ENCODE measurements around the gene PKHD1.

Gene PKHD1

DNA sequence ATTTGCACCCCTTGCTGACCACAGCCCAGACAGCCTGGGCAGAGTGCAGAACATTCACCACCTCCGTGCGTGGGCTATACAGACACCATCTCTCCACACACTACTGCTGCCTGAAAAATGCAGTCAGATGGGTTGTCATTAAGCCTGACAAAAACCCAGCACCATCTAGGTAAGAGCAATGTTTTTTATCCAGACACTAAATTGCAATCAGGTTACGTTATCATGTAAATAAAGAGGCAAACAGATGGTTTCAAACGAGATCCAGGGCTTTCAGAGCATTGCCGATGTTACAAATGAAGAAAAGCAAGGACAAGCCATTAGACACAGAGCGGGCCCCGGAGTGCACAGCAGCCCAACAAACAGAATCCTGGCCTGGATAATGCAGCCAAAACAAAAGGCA lies 269.6 kb downstream of the PKHD1 start:
- Histone ChIP-seq H3K4me3 (no peak overlapping the region), H3K36me3 (ENCODE audit: insufficient read depth, low read length) (peaks cover 5% of the 10 kb centered on the region; the same call in 1 of the 2 replicates), H3K9ac (ENCODE audit: insufficient read length) (no peak overlapping the region), H3K27ac (peak overlapping the region; percentile 0; the same call in 1 of the 2 replicates), H3K9me3 (ENCODE audit: low read depth, low read length) (no peaks in the 10 kb centered on the region)
- no peak for DNase-seq (ENCODE audit: low read depth, low spot score)
- TF ChIP-seq EZH2 (IDR thresholded peaks at IDR 0.05) = no peak
- no peak for TF ChIP-seq FOXP2 (optimal IDR thresholded peaks at IDR 0.05; ENCODE audit: control extremely low read depth, extremely low read length, insufficient read depth)

DNA sequence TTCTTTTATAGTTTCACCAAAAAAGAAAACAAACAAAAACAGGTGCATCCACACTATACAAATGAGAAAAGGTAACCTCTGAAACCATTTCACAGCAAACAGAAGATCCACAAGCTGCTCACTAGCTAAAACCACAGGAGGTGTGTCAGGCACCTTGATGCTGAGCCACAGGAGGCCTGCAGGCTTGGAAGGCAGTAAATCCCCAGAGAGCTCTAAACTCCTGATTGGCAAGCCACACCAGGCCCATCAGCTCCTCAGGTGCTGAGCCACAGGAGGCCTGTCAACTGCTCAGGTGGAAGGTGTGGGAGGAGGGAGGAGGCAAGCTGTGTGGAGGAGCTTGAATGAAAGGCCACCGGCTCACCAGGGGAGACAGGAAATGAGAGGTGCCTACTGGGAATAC lies 273.0 kb downstream of the PKHD1 start:
- H3K36me3 ChIP-seq (ENCODE audit: insufficient read depth, low read length) = peaks cover 8% of the 10 kb centered on the region; the same call in 1 of the 2 replicates
- peak overlapping the region; percentile 88 for H3K27ac ChIP-seq
- H3K9ac ChIP-seq (ENCODE audit: insufficient read length) = no peak overlapping the region
- peak overlapping the region; percentile 1; the same call in 1 of the 2 replicates for H3K4me3 ChIP-seq
- TF ChIP-seq EZH2 (IDR thresholded peaks at IDR 0.05) (no peak), POLR2AphosphoS5 (IDR thresholded peaks at IDR 0.05; ENCODE audit: borderline replicate concordance, low read depth, low read length) (no peak), FOXP2 (optimal IDR thresholded peaks at IDR 0.05; ENCODE audit: control extremely low read depth, extremely low read length, insufficient read depth) (no peak)
- DNase-seq (ENCODE audit: low read depth, low spot score) = no peak
- peaks cover 1% of the 10 kb centered on the region; the same call in 1 of the 2 replicates for H3K9me3 ChIP-seq (ENCODE audit: low read depth, low read length)

DNA sequence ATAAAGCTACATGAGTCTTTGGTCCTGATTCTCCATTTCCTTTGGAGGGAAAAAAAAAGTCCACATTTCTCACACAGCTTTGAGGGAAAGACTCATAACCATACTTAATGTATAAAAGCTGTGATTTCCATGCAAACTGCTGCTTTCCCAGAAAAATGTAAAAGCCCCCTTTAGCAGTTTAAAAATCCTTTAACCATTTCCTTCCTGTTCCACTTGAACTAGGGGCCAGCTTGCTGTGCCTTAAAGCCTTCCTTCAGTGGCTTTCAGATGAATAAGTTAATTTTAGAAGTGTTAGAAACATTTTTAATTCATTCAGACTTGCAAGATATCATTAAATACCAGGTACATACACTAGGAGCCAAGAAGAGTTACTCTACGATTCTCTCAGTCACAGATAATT lies 273.5 kb downstream of the PKHD1 start:
- peaks cover 9% of the 10 kb centered on the region; the same call in 1 of the 2 replicates for H3K36me3 ChIP-seq (ENCODE audit: insufficient read depth, low read length)
- DNase-seq (ENCODE audit: low read depth, low spot score) = peak; percentile 83
- H3K9ac ChIP-seq (ENCODE audit: insufficient read length) = peak overlapping the region; percentile 32
- TF ChIP-seq FOXP2 (optimal IDR thresholded peaks at IDR 0.05; ENCODE audit: control extremely low read depth, extremely low read length, insufficient read depth) = no peak
- TF ChIP-seq POLR2AphosphoS5 (IDR thresholded peaks at IDR 0.05; ENCODE audit: borderline replicate concordance, low read depth, low read length) = peak; percentile 62; the same call in 1 of the 2 replicates
- peaks cover 5% of the 10 kb centered on the region; the same call in 1 of the 2 replicates for H3K9me3 ChIP-seq (ENCODE audit: low read depth, low read length)
- H3K4me3 ChIP-seq = peak overlapping the region; percentile 1; the same call in 1 of the 2 replicates
- peak overlapping the region; percentile 88 for H3K27ac ChIP-seq

DNA sequence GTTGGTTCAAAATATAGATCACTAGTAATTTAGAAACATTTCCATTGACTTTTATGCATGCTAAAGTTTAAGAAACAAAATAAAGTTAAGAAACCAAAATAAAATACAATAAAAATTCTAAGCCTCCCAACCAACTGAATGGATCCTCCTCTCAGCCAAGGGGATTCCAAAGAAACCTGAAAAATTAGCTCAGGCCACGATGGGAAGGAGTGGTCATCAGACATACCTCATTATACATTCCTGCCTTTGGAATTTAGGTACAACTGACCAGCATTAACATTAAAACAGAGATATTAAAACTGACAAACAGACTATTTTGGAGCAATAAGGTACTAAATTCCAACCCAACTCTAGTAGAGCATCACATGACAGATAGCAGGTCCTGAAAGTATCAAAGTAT lies 275.2 kb downstream of the PKHD1 start:
- no peak overlapping the region for H3K9ac ChIP-seq (ENCODE audit: insufficient read length)
- TF ChIP-seq FOXP2 (optimal IDR thresholded peaks at IDR 0.05; ENCODE audit: control extremely low read depth, extremely low read length, insufficient read depth) (no peak), POLR2AphosphoS5 (IDR thresholded peaks at IDR 0.05; ENCODE audit: borderline replicate concordance, low read depth, low read length) (no peak), EZH2 (IDR thresholded peaks at IDR 0.05) (no peak)
- H3K4me3 ChIP-seq = no peak overlapping the region
- H3K36me3 ChIP-seq (ENCODE audit: insufficient read depth, low read length) = peaks cover 10% of the 10 kb centered on the region; the same call in 1 of the 2 replicates
- DNase-seq (ENCODE audit: low read depth, low spot score) = no peak
- peaks cover 5% of the 10 kb centered on the region; the same call in 1 of the 2 replicates for H3K9me3 ChIP-seq (ENCODE audit: low read depth, low read length)
- no peak overlapping the region for H3K27ac ChIP-seq

DNA sequence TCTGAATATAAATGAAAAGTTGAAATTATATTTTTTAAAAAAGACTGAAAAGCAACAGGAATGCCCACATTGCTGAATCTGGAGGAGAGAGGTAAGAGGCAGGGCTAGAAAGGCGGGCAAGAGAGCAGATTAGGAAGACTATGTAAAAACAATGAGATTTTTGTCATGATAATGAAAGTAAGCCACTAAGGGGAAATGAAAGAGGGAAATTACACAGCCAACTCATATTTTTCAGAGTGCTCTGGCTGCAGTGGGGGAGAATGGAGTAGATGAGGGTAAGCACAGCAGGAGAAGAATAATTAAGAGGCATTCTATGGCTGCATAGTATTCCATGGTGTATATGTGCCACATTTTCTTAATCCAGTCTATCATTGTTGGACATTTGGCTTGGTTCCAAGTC lies 281.9 kb downstream of the PKHD1 start:
- Histone ChIP-seq H3K9me3 (ENCODE audit: low read depth, low read length) (peaks cover 5% of the 10 kb centered on the region; the same call in 1 of the 2 replicates), H3K4me3 (no peak overlapping the region), H3K27ac (no peak overlapping the region), H3K36me3 (ENCODE audit: insufficient read depth, low read length) (peaks cover 6% of the 10 kb centered on the region; the same call in 1 of the 2 replicates), H3K9ac (ENCODE audit: insufficient read length) (no peak overlapping the region)
- TF ChIP-seq POLR2AphosphoS5 (IDR thresholded peaks at IDR 0.05; ENCODE audit: borderline replicate concordance, low read depth, low read length) (no peak), EZH2 (IDR thresholded peaks at IDR 0.05) (no peak), FOXP2 (optimal IDR thresholded peaks at IDR 0.05; ENCODE audit: control extremely low read depth, extremely low read length, insufficient read depth) (no peak)
- DNase-seq (ENCODE audit: low read depth, low spot score) = no peak

DNA sequence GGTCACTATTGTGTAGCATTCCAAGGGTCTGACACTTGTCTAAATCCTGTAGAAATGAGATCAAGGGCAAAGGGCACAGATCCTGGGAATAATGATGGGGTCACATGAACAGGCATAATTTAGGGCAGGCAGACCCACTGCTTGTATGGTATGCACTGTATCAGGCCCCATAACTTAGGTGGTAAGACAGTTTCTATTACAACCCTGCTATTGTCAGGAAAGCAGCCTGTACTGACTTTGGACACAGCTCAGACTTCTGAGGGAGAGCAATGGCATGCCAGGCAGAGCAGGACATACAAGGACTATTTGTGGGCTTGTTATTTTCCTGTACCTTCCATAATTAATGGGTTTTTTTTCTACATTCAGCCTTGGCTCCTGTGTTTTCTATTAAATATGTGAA lies 286.8 kb downstream of the PKHD1 start:
- Histone ChIP-seq H3K9me3 (ENCODE audit: low read depth, low read length) (no peaks in the 10 kb centered on the region), H3K4me3 (no peak overlapping the region), H3K36me3 (ENCODE audit: insufficient read depth, low read length) (peaks cover 9% of the 10 kb centered on the region), H3K9ac (ENCODE audit: insufficient read length) (no peak overlapping the region), H3K27ac (no peak overlapping the region)
- no peak for TF ChIP-seq POLR2AphosphoS5 (IDR thresholded peaks at IDR 0.05; ENCODE audit: borderline replicate concordance, low read depth, low read length)
- no peak for DNase-seq (ENCODE audit: low read depth, low spot score)

DNA sequence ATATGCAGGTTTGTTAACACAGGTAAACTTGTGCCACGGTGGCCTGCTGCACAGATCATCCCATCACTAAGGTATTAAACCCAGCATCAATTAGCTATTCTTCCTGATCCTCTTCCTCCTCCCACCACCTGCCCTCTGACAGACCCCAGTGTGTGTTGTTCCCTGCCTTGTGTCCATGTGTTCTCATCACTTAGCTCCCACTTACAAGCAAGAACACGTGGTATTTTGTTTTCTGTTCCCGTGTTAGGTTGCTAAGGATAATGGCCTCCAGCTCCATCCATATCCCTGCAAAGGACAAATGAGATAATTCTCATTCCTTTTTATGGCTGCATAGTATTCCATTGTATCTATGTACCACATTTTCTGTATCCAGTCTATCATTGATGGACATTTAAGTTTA lies 294.0 kb downstream of the PKHD1 start:
- no peak overlapping the region for H3K9ac ChIP-seq (ENCODE audit: insufficient read length)
- no peak overlapping the region for H3K4me3 ChIP-seq
- TF ChIP-seq FOXP2 (optimal IDR thresholded peaks at IDR 0.05; ENCODE audit: control extremely low read depth, extremely low read length, insufficient read depth) (no peak), POLR2AphosphoS5 (IDR thresholded peaks at IDR 0.05; ENCODE audit: borderline replicate concordance, low read depth, low read length) (no peak), EZH2 (IDR thresholded peaks at IDR 0.05) (no peak)
- peaks cover 6% of the 10 kb centered on the region for H3K36me3 ChIP-seq (ENCODE audit: insufficient read depth, low read length)
- no peak for DNase-seq (ENCODE audit: low read depth, low spot score)
- H3K9me3 ChIP-seq (ENCODE audit: low read depth, low read length) = no peaks in the 10 kb centered on the region
- no peak overlapping the region for H3K27ac ChIP-seq

DNA sequence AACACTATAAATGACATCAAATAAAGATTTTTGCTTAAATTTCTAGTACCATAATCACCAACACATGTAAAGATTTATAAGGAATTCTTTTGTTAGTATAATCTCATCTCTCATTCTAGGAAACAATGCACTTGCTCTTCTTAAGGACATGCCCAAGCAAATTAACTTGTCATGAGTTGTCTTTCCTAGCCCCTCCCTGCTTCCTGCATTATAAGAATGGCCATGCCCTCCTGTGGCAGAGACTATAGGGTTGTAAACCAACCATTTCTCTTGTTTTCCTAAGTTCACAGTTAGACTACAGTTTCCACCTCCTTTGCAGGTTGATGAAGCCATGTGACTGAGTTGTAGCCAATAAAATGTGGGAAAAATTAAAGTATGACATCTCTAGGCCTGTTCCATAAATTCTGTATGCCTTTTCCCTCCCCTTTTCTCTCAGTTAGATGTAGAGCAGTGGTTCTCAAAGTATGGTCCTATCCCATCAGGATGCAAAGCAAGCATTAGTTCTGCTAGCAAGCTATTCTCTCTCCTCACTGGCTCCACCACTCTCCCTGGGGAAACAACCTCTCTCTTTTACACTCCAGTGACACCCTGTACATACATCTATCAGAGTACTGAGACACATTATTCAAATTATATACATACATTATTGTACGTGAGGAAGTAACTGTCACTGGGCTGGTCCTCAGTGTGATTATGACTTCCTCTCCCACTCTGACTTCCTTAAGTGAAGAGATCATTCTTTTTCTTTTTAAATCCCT lies 295.0 kb downstream of the PKHD1 start:
- H3K4me3 ChIP-seq = no peak overlapping the region
- peaks cover 3% of the 10 kb centered on the region; the same call in 1 of the 2 replicates for H3K36me3 ChIP-seq (ENCODE audit: insufficient read depth, low read length)
- H3K9me3 ChIP-seq (ENCODE audit: low read depth, low read length) = no peaks in the 10 kb centered on the region
- no peak overlapping the region for H3K9ac ChIP-seq (ENCODE audit: insufficient read length)
- no peak for TF ChIP-seq FOXP2 (optimal IDR thresholded peaks at IDR 0.05; ENCODE audit: control extremely low read depth, extremely low read length, insufficient read depth)
- no peak for TF ChIP-seq POLR2AphosphoS5 (IDR thresholded peaks at IDR 0.05; ENCODE audit: borderline replicate concordance, low read depth, low read length)
- no peak for TF ChIP-seq EZH2 (IDR thresholded peaks at IDR 0.05)
- DNase-seq (ENCODE audit: low read depth, low spot score) = no peak
- H3K27ac ChIP-seq = no peak overlapping the region

All from SK-N-MC (cell line).